Adipose tissue (tissue), 3 donors: ENCODE measurements around the gene DLG4. TPM values are rescaled to one million over a fixed set of nuclear protein-coding genes. Genes with fewer than 3 reads are reported as not detected.

Source experiments
- H3K27ac ChIP-seq: one replicate; pipeline ENCODE4 v1.5.1; 2013; ENCODE audit warnings: low read depth, low read length
- WGBS, 3 donors: extraction: QIAGEN DNeasy Blood & Tissue Kit; methylation state at CpG; one replicate each; pipeline ENCODE4 v1.1.7; 2013; 5-methylcytosine and 5-hydroxymethylcytosine counted together
- polyA plus RNA-seq, 3 donors: library from polyadenylated mRNA; stranded (reverse); fragments of 200-250 nt; gene quantifications; one replicate each; pipeline ENCODE4 v1.2.3, GENCODE V29; 2013
- donor health status: healthy with polysubstance abuse.
- donor health status: Bipolar disorder and iron deficiency.
- donor health status: healthy.

Gene DLG4
- 10 to 100 TPM in 1 of 3 donors, 1 to 10 TPM in 2; 3.3 to 26.3 (median 5.5) TPM for polyA plus RNA-seq

GRCh38 chr17:7219812-7220592 is at the start of gene DLG4, which contains the start of gene ACADVL:
Gene DLG4, minus strand, starts transcription at chr17:7219836.
Gene ACADVL, plus strand, starts transcription at chr17:7219938. Its CDS starts 47 bp downstream, at chr17:7219985.
- H3K27ac ChIP-seq, result peak within 1 kb of the TSS; percentile 44
- 0% methylated on average over 55 to 63 of the region's 63 CpGs for WGBS, 3 donors

- WGBS, 3 donors, result 25 to 85% (median 71%) methylated on average over 1 of the region's 1 CpG
- no peak overlapping the region for H3K27ac ChIP-seq
These were observed 47.1 kb upstream of the DLG4 start for GRCh38 chr17:7266784-7267183.

- WGBS, 3 donors, result 47 to 49% (median 49%) methylated on average over 4 of the region's 4 CpGs
- H3K27ac ChIP-seq, result no peak overlapping the region
These were observed 44.1 kb upstream of the DLG4 start for GRCh38 chr17:7263801-7264078.

- H3K27ac ChIP-seq, result no peak overlapping the region
- 6 to 11% (median 11%) methylated on average over 26 of the region's 26 CpGs for WGBS, 3 donors
These were observed 43.5 kb upstream of the DLG4 start for GRCh38 chr17:7262935-7263800.

GRCh38 chr17:7262192-7262934 is 42.7 kb upstream of the DLG4 start, which contains the start of gene CLDN7:
Gene CLDN7, minus strand, starts transcription at chr17:7262478. Its CDS starts 435 bp downstream, at chr17:7262043.
- WGBS, 3 donors, result 4 to 10% (median 8%) methylated on average over 60 to 64 of the region's 64 CpGs
- no peak within 1 kb of the TSS for H3K27ac ChIP-seq

- WGBS, 3 donors, result 4 to 12% (median 11%) methylated on average over 57 to 71 of the region's 71 CpGs
These were observed 41.9 kb upstream of the DLG4 start for GRCh38 chr17:7261379-7262191.

GRCh38 chr17:7260651-7261378 is 41.2 kb upstream of the DLG4 start:
- H3K27ac ChIP-seq, result no peak overlapping the region

More at GRCh38 chr17:7261379-7262191, 41.9 kb upstream of the DLG4 start:
- no peak overlapping the region for H3K27ac ChIP-seq

GRCh38 chr17:7260151-7260550 is 40.5 kb upstream of the DLG4 start:
- 69 to 92% (median 80%) methylated on average over 4 of the region's 4 CpGs for WGBS, 3 donors
- H3K27ac ChIP-seq, result no peak overlapping the region

More at GRCh38 chr17:7260651-7261378, 41.2 kb upstream of the DLG4 start:
- 4 to 11% (median 5%) methylated on average over 52 to 54 of the region's 54 CpGs for WGBS, 3 donors

GRCh38 chr17:7259555-7259889 is 39.9 kb upstream of the DLG4 start:
- no peak overlapping the region for H3K27ac ChIP-seq
- 87 to 97% (median 96%) methylated on average over 6 of the region's 6 CpGs for WGBS, 3 donors

GRCh38 chr17:7258731-7259554 is 39.3 kb upstream of the DLG4 start:
- 67 to 77% (median 75%) methylated on average over 7 of the region's 7 CpGs for WGBS, 3 donors
- no peak overlapping the region for H3K27ac ChIP-seq

- WGBS, 3 donors, result 89 to 92% (median 91%) methylated on average over 8 of the region's 8 CpGs
- H3K27ac ChIP-seq, result no peak overlapping the region
These were observed 37.3 kb upstream of the DLG4 start for GRCh38 chr17:7256766-7257456.

- H3K27ac ChIP-seq, result no peak overlapping the region
- 88 to 94% (median 92%) methylated on average over 4 of the region's 4 CpGs for WGBS, 3 donors
These were observed 34.9 kb upstream of the DLG4 start for GRCh38 chr17:7254511-7254910.

GRCh38 chr17:7253082-7253481 is 33.4 kb upstream of the DLG4 start:
- WGBS, 3 donors, result 56 to 79% (median 76%) methylated on average over 5 of the region's 5 CpGs
- H3K27ac ChIP-seq, result no peak overlapping the region

- H3K27ac ChIP-seq, result peak within 1 kb of the TSS; percentile 95
- WGBS, 3 donors, result 1% methylated on average over 55 of the region's 55 CpGs
These were observed 32.8 kb upstream of the DLG4 start, which contains the start of gene ELP5 for GRCh38 chr17:7252176-7253043. Gene ELP5, plus strand, starts transcription at chr17:7252215. Its CDS starts 336 bp downstream, at chr17:7252551.

GRCh38 chr17:7251661-7252175 is 32.1 kb upstream of the DLG4 start, which contains the start of gene CTDNEP1:
Gene CTDNEP1, minus strand, starts transcription at chr17:7251734. Its CDS starts 438 bp downstream, at chr17:7251296.
- peak within 1 kb of the TSS; percentile 95 for H3K27ac ChIP-seq
- 1% methylated on average over 21 to 41 of the region's 41 CpGs for WGBS, 3 donors
